Fibroblast of the aortic adventitia (primary cell): Measurements from ENCODE around the gene PRKAR1B. TPM values are rescaled to one million over a fixed set of nuclear protein-coding genes. Genes with fewer than 3 reads are reported as not detected.

Experiments used
- DNase-seq: peaks from one replicate; pipeline ENCODE4 v3.0.0-alpha.2; 2010; ENCODE audit warnings: low read depth
- H3K4me3 ChIP-seq: 2 replicates; pipeline ENCODE4 v1.5.1; 2011; ENCODE audit warnings: low read depth, mild to moderate bottlenecking, control low read depth, low read length, moderate library complexity
- total RNA-seq: library from RNA; depleted of rRNA; stranded (reverse); fragments of >200 nt; gene quantifications from 2 replicates; pipeline ENCODE4 v1.2.3, GENCODE V29; 2012; ENCODE audit warnings: low replicate concordance
- TF ChIP-seq, protein P1 (sequence below): IDR thresholded peaks from 2 replicates; pipeline ENCODE4 v1.5.1; 2011; ENCODE audit warnings: mild to moderate bottlenecking, low read length, control low read depth, inconsistent platforms; ENCODE audit not compliant: insufficient read depth

The PRKAR1B gene
- total RNA-seq, 1 donor = 7.0 TPM

DNA sequence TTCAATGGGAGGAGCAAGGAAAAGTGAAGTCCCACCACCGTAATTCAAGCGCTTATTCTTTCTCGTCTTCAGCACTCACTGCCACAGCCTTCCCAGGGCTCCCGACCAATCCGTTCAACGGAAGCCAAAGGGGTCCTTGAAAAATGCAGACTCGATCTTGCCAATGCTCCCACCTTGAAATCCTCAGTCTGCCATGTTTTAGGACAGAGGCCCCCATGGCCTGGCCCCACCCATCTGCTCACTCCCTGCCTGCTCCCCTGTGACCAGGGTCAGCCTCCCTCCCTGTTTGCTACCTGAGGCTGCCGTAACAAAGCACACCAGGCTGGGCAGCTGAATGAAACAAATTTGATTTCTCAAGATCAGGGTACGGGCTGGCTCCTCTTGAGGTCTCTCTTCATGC is 3.5 kb downstream of the PRKAR1B start:
- DNase-seq = no peak
- H3K4me3 ChIP-seq = no peak overlapping the region
- TF ChIP-seq, protein P1, sequence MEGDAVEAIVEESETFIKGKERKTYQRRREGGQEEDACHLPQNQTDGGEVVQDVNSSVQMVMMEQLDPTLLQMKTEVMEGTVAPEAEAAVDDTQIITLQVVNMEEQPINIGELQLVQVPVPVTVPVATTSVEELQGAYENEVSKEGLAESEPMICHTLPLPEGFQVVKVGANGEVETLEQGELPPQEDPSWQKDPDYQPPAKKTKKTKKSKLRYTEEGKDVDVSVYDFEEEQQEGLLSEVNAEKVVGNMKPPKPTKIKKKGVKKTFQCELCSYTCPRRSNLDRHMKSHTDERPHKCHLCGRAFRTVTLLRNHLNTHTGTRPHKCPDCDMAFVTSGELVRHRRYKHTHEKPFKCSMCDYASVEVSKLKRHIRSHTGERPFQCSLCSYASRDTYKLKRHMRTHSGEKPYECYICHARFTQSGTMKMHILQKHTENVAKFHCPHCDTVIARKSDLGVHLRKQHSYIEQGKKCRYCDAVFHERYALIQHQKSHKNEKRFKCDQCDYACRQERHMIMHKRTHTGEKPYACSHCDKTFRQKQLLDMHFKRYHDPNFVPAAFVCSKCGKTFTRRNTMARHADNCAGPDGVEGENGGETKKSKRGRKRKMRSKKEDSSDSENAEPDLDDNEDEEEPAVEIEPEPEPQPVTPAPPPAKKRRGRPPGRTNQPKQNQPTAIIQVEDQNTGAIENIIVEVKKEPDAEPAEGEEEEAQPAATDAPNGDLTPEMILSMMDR = no peak

DNA sequence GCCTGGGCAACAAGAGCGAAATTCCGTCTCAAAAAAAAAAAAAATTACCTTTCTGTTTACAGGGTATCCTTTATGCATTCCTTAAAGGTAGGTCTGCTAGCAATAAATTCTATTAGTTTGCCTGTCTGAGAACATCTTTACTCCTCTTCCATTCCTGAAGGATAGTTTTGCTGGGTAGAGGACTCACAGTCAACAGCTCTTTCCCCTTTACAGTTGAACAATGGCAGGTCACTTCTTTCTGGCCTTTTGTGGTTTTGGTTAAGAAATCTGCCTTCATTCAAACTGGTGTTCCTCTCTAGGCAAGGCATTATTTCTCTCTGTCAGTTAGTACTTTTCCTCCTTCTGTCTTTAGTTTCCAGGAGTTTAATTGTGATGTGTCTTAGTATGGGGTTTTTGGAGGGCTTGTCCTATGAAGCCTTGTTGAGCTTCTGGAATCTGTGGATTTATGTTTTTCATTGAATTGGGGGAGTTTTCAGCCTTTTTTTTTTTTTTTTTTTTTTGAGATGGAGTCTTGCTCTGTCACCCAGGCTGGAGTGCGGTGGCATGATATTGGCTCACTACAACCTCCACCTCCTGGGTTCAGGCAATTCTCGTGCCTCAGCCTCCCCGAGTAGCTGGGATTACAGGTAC is 5.3 kb downstream of the PRKAR1B start:
- TF ChIP-seq, protein P1 = no peak
- no peak for DNase-seq
- no peak overlapping the region for H3K4me3 ChIP-seq

DNA sequence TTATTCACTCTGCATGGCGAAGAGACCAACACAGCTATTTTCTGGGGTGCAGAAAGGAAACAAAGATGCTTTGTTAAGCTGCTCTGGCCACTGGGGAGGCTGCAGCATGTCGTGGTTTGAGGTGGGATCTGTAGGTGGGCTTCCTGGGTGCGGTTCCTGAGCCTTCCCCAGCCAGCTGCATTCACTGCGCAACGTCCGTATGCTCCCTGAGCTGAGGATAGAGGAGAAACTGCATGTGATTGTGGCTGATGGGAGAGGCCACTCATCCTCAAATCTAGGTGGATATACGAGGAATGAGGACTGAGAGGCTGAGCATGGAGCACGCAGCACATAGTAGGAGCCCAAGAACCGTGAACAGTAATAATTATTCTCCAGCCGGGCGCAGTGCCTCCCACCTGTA is 10.4 kb downstream of the PRKAR1B start:
- DNase-seq = no peak
- H3K4me3 ChIP-seq = no peak overlapping the region
- TF ChIP-seq, protein P1 = no peak

DNA sequence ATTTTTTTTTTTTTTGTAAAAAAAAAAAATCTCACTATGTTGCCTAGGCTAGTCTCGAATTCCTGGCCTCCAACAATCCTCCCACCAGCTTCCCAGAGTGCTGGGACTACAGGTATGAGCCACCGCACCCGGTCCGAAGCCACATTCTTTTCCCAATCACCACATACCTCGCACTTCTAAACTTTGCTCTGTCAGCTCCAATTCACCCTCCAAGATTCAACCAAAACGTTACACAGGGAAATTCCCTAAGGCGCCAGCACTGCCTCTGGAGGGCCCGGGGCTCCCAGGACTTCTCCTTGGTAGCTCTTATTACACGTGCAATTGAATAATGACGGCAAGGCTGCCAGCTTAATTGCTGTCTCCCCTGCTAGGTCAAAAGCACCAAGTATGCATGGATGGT is 10.9 kb downstream of the PRKAR1B start:
- H3K4me3 ChIP-seq = no peak overlapping the region
- no peak for DNase-seq
- TF ChIP-seq, protein P1 = no peak

DNA sequence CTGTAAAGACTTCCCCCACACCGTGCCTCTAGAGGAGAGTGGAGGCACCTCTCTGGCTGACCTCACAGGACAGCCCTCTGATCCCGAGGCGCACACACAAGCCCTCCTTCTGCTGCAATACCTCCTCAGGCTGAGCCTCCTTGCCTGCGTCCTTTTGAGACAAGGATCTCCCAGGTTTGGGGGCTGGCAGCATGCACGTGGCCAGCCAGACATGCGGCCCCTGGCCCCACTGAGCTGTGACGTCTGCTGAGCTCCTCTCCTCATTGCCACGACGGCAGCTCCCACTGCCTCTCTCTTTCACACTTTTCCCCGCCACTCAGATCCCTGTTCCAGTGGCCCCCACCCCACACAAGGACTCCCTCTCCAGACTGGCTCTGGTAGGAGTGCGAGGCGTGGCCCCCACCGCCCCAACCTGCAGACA is 12.8 kb downstream of the PRKAR1B start:
- DNase-seq = no peak
- H3K4me3 ChIP-seq = no peak overlapping the region
- TF ChIP-seq, protein P1 = no peak

DNA sequence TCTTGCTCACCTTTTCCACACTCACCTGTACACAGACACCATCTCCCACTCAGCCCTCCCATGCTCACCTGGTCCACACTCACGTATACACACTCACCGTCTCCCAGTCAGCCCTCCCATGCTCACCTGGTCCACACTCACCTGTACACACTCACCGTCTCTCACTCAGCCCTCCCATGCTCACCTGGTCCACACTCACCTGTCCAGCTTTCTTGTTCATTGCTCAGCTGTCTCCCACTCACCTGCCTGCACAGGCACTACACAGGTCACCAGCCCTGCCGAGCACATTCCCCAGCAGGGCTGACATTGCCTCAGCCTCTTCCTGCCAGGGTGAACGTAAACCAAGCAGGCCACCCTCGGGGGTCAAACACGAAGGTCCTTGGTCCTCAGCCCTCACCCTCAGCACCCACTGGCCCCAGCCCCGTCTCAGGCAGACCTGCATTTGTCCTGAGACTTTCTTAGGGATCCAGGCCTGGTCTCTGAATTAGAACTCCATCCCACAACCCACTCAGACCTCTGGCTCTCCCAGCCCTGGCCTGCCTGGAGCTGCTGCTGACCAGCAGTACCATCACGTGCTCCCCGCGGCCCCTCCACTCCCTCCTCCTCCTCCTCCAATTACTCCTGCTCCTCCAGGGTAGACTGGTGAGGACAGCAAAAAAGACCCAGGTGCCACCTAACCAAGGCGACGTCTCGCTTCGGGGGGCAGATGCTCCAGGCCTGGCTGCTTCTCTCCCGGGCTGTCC is 13.4 kb downstream of the PRKAR1B start:
- TF ChIP-seq, protein P1 = no peak
- no peak for DNase-seq
- no peak overlapping the region for H3K4me3 ChIP-seq

- TF ChIP-seq, protein P1 = no peak
- no peak overlapping the region for H3K4me3 ChIP-seq
- no peak for DNase-seq
These were observed 14.0 kb downstream of the PRKAR1B start for GRCh38 chr7:713139-713457.
